Stimulated activated CD4-positive, alpha-beta T cell treated with anti-CD3 and anti-CD28 coated beads, Interleukin-2, amount 100 ng/mL, for 24 hours (primary cell): ENCODE measurements around the gene APOL5.

Experiments
- DNase-seq, 2 donors: peaks; one replicate each; pipeline ENCODE4 v3.0.0-alpha.2; 2020

The APOL5 gene

DNA sequence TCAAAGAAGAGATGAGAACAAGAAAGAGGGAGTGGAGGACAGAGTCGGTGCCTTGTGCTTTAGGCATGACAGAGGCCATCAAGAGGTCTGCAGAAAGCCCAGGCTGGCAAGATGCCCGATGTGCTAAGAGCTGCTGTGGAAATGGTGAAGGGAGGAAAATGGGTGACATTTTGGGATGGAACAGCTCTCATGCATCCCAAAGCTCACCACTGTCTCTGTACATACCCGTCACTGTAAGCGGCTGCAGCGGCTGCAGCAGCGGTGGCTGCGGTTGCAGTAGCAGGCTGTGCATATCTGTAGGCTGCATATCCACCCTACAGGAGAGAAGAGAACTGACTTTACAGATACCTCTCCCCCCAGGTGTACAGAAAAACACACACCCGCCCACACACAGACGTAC lies 28.6 kb downstream of the APOL5 start:
- DNase-seq: no peak

DNA sequence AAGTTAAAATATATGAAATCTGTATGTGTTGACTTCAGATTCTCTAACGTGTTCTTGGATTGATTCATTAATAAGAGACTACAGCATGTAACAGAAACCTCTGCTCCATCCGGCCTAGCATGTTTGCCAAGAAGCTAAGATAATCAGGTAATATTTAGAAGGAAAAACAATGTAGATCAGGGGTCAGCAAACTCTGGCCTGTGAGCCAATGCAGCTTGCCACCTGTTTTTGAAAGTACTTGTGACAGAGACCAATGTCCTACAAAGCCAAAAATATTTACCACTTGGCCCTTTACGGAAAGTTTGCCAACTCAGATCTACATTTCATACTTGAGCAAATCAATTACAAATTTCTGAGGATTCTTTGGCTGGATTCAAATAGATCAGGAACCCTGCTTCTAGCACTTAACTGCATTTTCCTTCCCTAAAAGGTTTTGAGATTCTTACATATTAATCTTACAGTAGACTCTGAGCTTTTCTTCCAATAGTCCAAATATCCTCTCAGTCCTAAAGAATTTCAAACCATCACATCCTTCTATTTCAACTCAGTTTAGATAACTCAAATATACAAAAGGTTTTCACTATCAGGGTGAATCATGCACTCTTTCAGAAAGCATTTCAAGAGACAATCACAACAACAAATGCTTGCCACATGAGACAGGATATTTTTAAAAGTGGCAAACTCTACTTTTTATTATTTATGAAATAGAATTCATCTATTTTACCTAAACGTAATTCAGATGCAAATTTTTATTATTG lies 29.5 kb downstream of the APOL5 start:
- no peak for DNase-seq

DNA sequence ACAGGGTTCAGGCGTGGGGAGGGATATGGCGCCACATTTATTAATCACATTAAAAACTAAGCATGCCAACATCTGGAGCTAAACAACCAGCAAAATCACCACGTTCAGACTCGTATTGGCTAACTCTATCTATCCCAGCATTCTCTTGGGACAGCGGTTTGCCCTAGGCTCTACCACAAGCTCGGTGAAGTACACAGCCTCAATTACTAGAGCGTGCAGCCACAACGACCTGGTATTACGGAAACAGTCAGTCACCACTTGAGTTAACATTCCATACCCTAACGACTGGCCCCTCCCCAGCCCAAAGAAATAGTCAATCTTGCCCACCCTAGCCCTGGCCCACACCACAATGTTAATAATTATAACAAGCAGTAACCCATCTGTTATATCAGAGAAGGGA lies 32.1 kb downstream of the APOL5 start:
- no peak for DNase-seq

DNA sequence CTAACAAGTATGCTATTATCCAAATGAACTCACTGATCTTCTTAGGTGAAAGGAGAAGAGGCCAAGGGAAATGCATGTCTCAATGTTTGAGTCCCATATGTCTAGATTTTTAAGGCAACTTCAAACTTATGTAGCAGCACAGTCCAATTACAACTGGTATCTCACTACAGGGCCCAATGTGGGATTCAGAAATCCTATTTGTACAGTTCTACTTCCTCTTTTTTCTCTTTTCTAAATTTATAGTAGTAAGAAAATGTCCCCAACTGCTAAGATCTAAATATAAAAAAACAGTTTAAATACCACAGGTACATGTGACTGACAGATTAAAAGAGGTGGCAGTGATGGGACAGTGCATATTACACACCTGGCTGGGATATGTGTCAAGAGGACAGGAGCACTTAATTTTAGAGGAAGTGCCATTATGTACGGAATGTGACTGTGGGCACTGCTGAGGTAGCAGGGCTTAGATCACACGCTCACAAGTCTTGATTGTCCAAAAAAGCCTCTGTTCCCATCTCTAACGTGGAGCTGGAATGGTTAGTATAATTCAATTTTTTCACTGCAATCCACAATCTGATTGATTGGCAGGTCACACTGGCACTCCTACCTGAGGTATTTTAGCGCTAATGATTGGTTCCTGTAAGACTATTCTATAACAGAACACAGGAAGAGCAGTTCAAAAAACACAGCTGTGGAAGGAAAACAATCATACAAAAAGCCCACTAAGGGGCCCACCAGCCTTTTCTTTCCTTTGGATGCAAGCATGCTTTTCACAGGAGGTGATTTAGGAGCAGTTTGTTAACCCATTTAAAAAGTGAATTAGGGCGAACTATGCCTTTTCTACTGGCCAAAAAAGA lies 34.6 kb downstream of the APOL5 start:
- no peak for DNase-seq

DNA sequence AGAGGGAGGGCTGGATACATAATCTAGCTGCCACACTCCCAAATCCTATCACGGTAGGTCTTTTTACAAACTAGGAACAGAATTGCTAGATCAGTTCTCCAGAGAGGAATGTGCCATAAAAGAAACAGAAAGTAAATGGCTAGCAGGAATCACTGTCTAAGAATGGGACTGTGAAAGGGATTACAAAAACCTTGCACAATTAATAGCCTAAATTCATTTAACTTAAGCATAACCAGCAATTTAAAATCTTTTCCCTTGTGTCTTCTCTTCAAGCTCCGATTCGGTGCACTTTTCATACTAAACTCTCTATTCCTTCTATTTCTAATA lies 35.2 kb downstream of the APOL5 start:
- DNase-seq: no peak

DNA sequence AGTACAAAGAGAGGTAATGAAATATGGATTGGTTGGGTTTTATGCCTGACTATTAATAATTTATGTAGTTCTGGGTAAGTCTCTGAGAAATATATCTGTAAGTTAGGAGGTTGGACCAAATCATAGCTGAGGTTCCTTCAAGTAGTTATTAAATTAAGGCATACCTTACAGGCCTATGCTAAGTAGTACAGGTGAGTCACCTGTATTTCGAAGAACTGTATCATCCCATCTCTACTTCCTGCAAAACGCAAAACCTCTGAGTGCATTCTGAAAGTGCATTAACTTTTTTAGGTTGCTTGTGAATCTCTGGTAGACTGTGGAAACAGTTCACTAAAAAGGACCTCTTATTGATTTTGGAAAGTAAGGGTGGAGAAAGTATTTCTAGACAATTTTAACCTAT lies 37.1 kb downstream of the APOL5 start:
- DNase-seq: no peak

DNA sequence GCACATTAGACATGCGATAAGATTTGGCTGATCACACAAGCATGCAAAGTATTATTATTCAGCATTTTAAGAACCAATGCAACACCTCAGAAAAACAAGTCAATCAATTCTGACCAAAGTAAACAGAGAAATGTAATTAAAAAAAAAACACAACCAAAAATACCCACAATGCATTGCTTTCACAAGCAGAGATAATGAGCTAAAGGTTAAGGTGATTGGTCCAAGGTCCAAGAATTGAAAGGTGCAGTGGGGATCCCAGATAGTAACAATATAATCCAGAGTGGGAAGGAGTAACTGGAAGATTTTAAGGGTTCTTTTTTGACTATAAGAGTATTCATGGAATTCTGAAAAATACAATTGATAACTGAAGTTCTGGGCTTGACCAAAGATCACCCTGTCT lies 39.0 kb downstream of the APOL5 start:
- no peak for DNase-seq

DNA sequence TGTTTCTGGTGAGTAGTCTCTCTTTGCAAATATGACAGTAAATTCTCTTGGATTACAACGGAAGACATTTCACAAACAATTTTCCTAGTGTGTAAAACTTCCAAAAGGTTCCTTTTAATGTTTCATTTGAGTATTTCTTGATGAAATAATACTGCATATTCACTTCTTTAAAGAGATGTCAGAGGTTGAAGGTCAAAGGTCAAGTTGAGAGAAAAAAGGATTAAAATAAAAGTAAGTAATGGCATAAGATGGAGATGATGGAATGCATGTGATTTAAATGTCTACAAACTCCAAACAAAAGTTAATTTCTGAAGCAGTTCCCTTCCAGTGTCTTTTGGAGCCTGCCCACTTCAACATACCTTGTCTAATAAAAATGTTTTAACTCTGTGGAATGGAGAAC lies 40.7 kb downstream of the APOL5 start:
- DNase-seq: no peak

DNA sequence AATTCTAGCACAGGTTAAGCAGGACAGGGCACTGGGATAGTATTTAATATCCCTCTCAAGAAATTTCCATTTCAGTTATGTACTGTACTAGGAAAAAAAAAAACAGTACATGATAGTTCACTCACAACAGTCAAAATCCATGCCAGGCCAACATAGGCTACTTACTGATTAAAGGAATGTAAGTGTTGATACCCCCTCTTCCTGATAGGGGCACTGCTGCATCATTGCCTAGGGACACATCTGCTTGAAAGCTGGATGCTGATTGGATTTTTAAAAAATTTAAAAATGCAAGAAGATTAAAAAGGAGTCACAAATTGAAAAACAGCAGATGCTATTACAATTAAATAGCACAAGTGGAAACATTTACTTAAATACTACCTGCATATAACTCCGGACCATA lies 43.4 kb downstream of the APOL5 start:
- DNase-seq: no peak

DNA sequence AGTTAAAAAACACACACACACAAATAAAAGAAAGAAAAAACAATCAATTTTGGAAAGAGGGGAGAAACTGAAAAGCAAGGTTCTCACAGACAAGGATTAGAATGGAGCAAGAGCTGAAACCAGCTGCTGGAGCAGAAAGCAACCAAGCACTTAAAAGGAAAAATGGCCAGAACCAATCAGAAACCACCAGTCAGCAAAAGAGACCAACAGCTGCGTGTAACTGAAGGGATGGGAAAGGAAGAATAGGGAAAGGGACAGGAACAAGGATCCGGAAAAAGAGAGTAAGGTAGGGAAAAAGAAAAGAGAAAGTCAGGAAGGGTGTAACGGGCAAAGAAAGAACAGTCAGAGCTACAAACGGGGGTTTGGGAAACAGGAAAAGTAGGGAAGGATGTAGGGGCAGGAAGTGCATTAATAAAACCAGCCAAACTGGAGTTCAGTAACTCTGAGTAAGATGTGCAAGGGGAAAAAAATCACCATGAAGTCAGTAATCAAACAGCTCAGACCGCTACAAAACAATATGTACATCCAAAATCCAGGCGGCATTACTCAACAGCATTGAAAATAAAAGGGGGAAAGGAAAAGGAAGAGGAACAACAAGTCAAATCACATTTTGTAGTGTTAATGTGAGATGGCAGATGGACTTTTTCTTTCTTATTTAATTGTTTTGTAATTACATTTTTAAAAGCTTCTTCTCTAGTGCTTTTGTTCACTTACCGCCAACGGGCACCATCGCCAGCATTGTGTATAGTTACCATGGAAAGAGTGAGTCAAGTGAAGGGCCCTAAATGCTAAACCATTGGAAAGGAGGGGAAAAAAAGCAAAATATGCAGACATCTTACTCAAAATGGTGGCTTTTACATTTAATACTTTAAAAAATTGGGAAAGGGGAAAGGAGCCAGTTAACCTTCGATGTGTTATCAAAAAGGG lies 49.2 kb downstream of the APOL5 start:
- DNase-seq: no peak

DNA sequence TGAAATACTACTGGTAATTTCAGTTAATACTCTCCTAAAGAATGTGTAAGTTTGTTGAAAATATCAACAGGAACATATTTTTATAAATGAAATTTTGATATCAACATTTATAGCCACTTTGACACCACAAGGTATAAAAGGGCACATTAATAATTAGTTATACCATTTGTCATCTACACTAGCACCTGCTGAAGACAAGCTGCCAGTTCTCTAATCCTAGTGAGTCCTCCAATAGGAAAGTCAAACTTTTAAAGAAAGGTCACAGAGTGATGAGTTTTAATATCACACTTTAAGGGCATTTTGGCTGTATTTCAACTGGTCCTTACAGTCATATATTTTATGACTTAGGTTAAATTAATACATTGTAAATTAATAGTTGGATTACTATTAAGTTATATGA lies 52.3 kb downstream of the APOL5 start:
- no peak for DNase-seq

DNA sequence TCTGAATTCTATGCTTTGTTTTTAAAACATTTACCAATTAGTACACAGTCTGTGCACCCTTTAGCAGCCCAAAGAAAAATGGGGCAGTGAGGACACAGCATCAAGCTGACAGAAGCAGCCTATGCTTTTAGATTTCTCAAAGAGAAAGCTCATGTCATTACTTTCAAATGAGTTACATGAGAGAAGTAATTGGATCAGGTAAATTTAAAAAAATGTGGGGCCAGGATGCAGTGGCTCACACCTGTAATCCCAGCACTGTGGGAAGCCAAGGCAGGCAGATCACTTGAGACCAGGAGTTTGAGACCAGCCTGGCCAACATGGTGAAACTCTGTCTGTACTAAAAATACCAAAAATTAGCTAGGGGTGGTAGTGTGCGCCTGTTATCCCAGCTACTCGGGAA lies 57.7 kb downstream of the APOL5 start:
- DNase-seq: no peak

DNA sequence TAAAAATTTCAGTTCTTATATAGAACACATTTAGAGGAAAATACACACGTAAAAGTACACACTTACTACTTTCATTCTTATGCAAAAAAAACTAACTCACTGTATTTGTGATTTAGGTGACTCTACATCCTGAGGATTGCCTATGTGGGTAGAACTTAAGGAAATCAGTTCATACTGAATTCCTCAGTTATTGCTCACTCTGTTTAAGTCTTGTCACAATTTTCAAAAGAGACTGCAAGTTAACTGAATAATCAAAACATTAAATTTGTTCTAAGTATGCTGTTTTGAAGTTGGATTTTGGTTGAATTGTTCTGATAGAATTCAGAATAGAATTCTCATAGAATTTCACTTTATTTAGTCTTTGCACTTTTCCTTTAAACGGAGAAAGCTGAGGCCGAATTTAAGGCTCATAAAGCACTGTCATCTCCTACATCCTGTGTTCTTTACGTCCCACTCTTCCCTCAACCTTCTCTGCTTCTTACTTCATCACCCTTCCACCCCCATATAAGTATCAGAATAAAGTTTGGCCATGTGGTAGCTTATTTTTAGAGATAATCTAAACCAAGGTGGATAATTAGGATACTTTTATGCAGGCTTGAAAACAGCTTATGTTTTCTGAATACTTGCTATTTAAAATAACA lies 59.8 kb downstream of the APOL5 start:
- no peak for DNase-seq
